Left kidney (tissue), 8 donors: ENCODE data around the gene PRRT1B. TPM values are rescaled to one million over a fixed set of nuclear protein-coding genes. Genes with fewer than 3 reads are reported as not detected.
A peak's percentile ranks its signal among the peaks of the same experiment; 100 is the strongest.
"Not testable (repeated sequence)": the region's sequence is repeated elsewhere in the genome, so short reads cannot be mapped to it uniquely, and the experiment has no call there.

ENCODE experiments used
- DNase-seq: peaks from one replicate; pipeline ENCODE4 v3.0.0-alpha.2; 2013
- long read RNA-seq, 8 donors: transcript quantifications; one replicate each; lab custom pipeline, GENCODE V29; 2026
- polyA plus RNA-seq: library from polyadenylated mRNA; unstranded; fragments of 120-200 nt; gene quantifications from one replicate; pipeline ENCODE4 v1.2.1, GENCODE V29; 2013; ENCODE audit not compliant: insufficient read length

Gene PRRT1B
- polyA plus RNA-seq = 1.2 TPM
- long read RNA-seq, donor 1 = 0 reads
- long read RNA-seq, donor 2 = 0 reads
- long read RNA-seq, donor 3 = 0 reads
- long read RNA-seq, donor 4 = 0 reads
- long read RNA-seq, donor 5 = 0 reads
- long read RNA-seq, donor 6 = 0 reads
- long read RNA-seq, donor 7 = 0 reads
- long read RNA-seq, donor 8 = 0 reads

DNA sequence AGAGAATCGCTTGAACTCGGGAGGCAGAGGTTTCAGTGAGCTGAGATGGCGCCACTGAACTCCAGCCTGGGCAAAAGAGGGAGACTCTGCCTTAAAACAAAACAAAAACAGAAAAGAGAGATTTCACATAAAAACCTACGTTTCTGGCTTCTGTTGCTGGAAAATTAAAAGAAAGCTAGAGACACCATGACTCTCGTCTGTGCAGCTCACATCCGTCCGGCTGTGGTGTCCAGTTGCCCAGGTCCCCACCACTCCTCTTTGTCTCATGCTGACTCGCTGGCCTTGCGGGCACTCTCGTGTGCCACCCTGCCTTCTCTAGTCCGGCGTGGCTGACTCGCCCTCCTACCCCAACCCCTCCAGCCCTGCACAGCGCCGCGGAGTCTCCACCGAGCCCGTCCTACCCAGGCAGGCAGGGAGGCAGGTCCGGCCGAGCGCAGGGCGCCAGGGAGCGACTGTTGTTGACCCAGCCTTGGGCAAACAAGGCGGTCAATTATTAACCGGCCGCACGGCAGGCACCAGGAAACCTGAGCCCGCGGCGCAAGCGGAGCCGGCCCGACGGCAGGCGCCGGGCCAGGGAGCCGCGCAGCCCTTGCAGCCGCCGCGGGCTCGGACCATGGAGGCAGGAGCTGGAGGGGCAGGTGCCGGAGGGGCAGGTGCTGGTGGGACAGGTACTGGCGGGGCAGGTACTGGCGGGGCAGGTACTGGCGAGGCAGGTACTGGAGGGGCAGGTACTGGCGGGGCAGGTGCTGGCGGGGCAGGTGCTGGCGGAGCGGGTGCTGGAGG, at the start of gene PRRT1B:
PRRT1B (plus strand) TSS at position 521 of the 783 bp plus-strand sequence; CDS start at position 614, 93 bp downstream.
- peak; percentile 75 for DNase-seq

- no peak for DNase-seq
Measured at GRCh38 chr9:131495785-131496184, 49.5 kb upstream of the PRRT1B start.

DNA sequence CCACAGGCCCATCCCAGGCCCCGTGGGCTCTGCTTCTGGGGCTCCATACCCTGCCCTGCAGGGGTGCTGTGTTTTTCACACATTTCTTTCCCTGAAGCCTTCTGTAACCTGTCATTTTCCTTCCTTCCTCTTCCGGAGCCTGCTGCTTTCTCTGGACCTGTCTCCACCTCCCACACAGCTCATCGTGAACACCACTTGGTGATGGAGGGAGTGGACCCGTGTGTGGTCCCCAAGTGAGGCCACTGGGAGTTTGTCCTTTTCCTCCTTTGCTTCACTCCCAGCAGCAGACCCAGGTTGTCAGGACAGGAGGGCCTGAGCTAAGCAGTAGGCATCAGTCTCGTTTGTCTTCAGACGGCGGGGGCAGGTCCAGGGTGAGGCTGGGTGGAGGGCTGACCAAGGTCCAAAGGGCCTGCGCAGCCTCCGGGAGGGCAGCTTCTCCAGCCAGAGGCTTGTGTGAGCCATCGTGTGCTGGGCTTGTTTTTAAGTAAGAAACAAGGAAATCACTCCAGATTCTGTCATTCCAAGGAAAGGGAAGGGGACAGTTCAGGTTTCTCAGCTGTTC, 48.4 kb upstream of the PRRT1B start:
- DNase-seq = no peak

GRCh38 chr9:131499254-131499767, 46.0 kb upstream of the PRRT1B start:
- no peak for DNase-seq

DNA sequence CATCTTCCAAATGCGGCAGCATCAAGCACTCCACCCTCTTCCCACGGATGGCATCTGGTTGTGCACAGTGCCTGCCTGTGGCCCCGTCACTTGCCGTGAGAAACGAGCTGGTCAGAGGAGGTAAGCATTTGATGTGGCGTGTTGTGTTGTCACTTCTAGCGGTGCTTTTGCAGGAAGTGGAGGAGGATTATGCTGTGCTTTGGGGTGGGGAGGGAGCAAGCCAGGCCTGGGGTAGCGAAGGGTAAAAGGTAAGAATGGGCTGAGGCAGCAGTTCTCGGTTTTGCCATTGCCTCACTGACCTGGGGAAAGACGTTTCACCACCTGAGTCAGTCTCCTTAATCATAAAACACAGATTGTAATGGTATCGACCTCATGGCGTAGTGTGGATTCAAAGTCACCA, 44.9 kb upstream of the PRRT1B start:
- DNase-seq = no peak

GRCh38 chr9:131500939-131501541, 44.3 kb upstream of the PRRT1B start:
- DNase-seq = no peak

DNA sequence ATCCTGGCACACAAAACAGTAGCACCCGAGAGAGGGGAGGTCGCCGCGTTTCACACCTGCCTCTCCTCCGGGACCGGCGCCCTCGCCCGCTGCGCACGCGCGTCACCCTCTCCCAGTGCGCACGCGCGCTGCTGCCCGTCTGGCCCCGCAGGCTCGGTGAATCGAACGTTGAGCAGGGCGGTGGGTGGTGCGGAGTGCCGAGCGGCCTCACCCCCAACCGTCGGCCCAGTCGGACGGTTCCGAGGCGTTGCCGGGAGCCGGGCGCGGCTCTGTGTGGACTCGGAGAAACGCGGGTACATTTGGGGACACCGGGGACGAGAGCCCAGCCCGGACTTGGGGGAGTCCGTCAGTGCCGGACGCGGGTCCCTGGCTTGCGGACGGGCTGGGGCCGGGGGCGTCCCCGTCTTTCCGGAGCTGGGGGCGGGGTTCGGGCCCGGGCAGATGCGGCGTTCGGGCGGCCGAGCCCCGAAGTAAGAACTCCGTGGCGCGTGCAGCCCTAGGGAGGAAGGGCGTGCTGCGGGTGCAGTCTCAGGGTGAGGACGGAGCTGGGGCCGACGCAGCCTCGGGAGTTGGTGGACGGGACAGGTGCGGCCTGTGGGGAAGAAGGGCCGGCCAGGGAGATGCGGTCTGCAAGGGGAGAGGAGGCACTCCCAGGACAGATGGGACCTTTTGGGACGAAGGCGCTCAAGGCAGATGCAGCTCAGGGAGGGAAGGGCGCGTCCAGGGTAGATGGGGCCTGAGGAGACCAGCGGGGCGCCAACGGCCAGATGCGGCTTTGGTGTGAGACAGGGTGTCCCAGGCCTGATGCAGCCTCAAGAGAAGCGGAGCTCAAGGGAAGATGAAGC, 42.3 kb upstream of the PRRT1B start, which contains the start of gene POMT1:
POMT1 (plus strand) TSS at position 138 of the 845 bp plus-strand sequence. CDS start 1,301 bp downstream, outside the sequence.
- DNase-seq = peak; percentile 85

GRCh38 chr9:131503626-131504465, 41.5 kb upstream of the PRRT1B start:
- no peak for DNase-seq

DNA sequence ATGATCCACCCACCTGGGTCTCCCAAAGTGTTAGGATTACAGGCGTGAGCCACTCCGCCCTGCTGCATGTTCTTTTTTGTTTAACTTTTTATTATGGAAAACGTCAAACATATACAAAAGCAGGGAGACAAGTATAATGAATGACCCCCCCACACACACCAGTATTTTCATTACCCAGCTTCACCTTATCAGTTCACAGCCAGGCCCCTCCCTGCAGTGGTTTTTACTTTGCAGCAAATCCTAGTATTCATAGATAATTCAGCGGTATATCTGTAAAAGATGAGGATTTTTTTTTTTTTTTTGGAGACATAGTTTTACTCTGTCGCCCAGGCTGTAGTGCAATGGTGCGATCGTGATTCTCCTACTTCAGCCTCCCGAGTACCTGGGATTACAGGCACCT, 40.3 kb upstream of the PRRT1B start:
- no peak for DNase-seq

DNA sequence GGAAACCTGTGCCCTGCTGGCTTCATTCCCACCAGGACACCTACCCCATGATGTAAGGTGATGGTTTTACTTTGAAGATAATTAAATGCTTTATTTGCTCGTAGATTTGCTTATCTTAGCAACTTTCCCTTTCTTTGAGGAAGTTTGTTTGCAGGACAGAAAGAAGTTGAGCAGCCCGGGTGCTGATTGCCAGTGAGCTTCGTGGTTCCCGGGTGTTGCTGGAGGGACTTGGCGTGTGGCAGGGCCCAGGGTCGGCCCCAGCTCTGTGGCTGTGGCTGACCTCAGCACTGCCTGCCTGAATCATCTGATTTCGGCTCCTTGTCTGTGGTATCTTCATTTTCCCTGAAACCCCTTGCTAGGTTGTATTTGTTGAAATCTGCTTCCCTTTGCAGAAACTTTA, 33.9 kb upstream of the PRRT1B start:
- no peak for DNase-seq

GRCh38 chr9:131511880-131512279, 33.4 kb upstream of the PRRT1B start:
- DNase-seq = no peak

GRCh38 chr9:131513177-131513576, 32.1 kb upstream of the PRRT1B start:
- DNase-seq = no peak

- DNase-seq = not testable (repeated sequence)
Measured at GRCh38 chr9:131515559-131516031, 29.7 kb upstream of the PRRT1B start.

- no peak for DNase-seq
Measured at GRCh38 chr9:131516100-131516499, 29.2 kb upstream of the PRRT1B start.

GRCh38 chr9:131516930-131517329, 28.4 kb upstream of the PRRT1B start:
- no peak for DNase-seq

GRCh38 chr9:131517761-131518190, 27.5 kb upstream of the PRRT1B start:
- DNase-seq = no peak

DNA sequence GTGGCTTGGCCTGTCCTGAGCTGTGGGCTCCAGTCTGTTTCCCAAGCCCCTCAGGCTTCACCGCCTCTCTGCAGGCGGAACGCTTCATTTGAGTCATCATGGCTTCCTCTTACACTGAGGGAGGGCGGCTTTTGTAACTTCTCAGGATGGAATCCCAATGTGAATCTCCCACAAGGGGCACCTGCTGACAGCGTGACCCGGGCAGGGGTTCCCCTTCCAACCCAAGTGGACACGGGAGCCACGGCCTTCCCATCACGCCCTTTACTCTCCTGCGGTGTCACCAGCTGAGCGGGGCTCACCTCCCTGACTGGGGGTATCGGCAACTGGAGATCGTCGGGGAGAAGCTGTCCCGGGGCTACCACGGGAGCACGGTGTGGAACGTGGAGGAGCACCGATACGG, 26.8 kb upstream of the PRRT1B start:
- no peak for DNase-seq

DNA sequence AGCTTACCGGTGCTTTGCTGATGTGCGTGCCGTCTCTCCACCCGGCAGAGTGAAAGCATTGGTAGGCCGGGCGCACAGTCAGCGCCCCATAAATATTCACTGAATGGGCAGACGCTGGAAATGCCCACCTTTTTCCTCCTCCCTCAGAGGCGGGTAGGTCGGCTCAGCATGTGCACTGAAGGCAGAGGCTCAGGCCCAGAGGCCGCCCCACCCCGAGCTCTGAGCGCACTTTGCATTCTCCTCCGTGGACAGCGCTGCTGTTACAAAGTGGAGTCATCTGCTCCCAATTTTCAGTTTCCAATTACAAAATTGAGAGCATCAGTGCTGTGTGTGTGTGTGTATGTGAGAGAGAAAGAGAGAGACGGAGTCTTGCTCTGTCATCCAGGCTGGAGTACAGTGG, 24.8 kb upstream of the PRRT1B start:
- DNase-seq = no peak

GRCh38 chr9:131521203-131521602, 24.1 kb upstream of the PRRT1B start:
- DNase-seq = no peak

GRCh38 chr9:131521822-131522221, 23.5 kb upstream of the PRRT1B start:
- DNase-seq = no peak
